Measurements from ENCODE around the gene FGD2.

The FGD2 gene

GRCh38 chr6:37025621-37026466, 20.4 kb downstream of the FGD2 start:
- peaks cover 0 to 3% (median 0%) of the 10 kb centered on the region in 5 donors for H3K9me3 ChIP-seq (ENCODE audit: control insufficient read depth in 5 of 5, low read length in 5 of 5)
- no peaks in the 10 kb centered on the region for H3K27me3 ChIP-seq (ENCODE audit: control insufficient read depth in 5 of 5, insufficient read depth in 4 of 5, low read length in 5 of 5)
- no peak overlapping the region for H3K4me3 ChIP-seq (ENCODE audit: low read depth in 1 of 5, low read length in 5 of 5)
- H3K36me3 ChIP-seq (ENCODE audit: control insufficient read depth in 5 of 5, insufficient read depth in 5 of 5, low read length in 5 of 5), result peaks cover 0 to 44% (median 6%) of the 10 kb centered on the region in 5 donors
- no peaks in the 10 kb centered on the region for H3K4me1 ChIP-seq (ENCODE audit: control insufficient read depth in 5 of 5, insufficient read depth in 5 of 5, low read length in 5 of 5)
- no peak overlapping the region for H3K27ac ChIP-seq (ENCODE audit: low read depth, low read length)
- H3K9ac ChIP-seq (ENCODE audit: low read length in 5 of 5), result no peak overlapping the region

GRCh38 chr6:37027036-37027720, 21.7 kb downstream of the FGD2 start:
- peaks cover 0 to 3% (median 0%) of the 10 kb centered on the region in 5 donors for H3K9me3 ChIP-seq (ENCODE audit: control insufficient read depth in 5 of 5, low read length in 5 of 5)
- H3K27ac ChIP-seq (ENCODE audit: low read depth, low read length), result no peak overlapping the region
- no peak overlapping the region for H3K4me3 ChIP-seq (ENCODE audit: low read depth in 1 of 5, low read length in 5 of 5)
- H3K36me3 ChIP-seq (ENCODE audit: control insufficient read depth in 5 of 5, insufficient read depth in 5 of 5, low read length in 5 of 5), result peaks cover 0 to 43% (median 6%) of the 10 kb centered on the region in 5 donors
- H3K9ac ChIP-seq (ENCODE audit: low read length in 5 of 5), result no peak overlapping the region
- no peaks in the 10 kb centered on the region for H3K27me3 ChIP-seq (ENCODE audit: control insufficient read depth in 5 of 5, insufficient read depth in 4 of 5, low read length in 5 of 5)
- H3K4me1 ChIP-seq (ENCODE audit: control insufficient read depth in 5 of 5, insufficient read depth in 5 of 5, low read length in 5 of 5), result no peaks in the 10 kb centered on the region

GRCh38 chr6:37027811-37028469, 22.5 kb downstream of the FGD2 start:
- no peak overlapping the region for H3K27ac ChIP-seq (ENCODE audit: low read depth, low read length)
- H3K9ac ChIP-seq (ENCODE audit: low read length in 5 of 5), result no peak overlapping the region
- H3K27me3 ChIP-seq (ENCODE audit: control insufficient read depth in 5 of 5, insufficient read depth in 4 of 5, low read length in 5 of 5), result no peaks in the 10 kb centered on the region
- H3K4me1 ChIP-seq (ENCODE audit: control insufficient read depth in 5 of 5, insufficient read depth in 5 of 5, low read length in 5 of 5), result no peaks in the 10 kb centered on the region
- peaks cover 0 to 3% (median 0%) of the 10 kb centered on the region in 5 donors for H3K9me3 ChIP-seq (ENCODE audit: control insufficient read depth in 5 of 5, low read length in 5 of 5)
- H3K4me3 ChIP-seq (ENCODE audit: low read depth in 1 of 5, low read length in 5 of 5), result no peak overlapping the region
- H3K36me3 ChIP-seq (ENCODE audit: control insufficient read depth in 5 of 5, insufficient read depth in 5 of 5, low read length in 5 of 5), result peaks cover 0 to 38% (median 6%) of the 10 kb centered on the region in 5 donors

DNA sequence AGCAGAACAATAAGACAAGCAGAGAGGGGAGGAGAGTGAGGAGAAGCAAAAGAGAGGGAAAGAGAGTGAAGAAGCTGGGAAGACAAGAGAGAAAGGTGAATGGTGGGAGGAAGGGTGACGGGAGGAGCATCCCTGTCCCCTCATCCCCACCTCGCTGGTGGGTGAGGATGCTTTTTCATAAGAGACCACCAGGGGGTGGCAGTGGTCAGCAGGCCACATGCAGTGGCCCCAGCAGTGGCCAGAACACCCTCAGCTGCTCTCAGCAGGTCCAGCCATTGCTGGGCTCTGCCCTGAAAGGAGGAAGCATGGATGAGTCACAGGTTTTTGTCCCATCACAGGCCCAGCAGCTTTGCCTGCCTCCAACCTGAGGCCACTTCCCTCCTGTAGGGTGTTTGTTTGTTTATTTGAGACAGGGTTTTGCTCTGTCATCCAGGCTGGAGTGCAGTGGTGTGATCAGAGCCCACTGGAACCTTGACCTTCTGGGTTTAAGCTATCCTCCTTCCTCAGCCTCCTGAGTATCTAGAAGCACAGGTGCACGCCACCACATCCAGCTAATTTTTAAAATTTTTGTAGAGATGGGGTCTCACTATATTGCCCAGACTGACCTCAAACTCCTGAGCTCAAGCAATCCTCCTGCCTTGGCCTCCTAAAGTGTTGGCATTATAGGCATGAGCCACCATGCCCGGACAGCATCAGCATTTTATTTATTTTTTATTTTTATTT, 24.0 kb downstream of the FGD2 start:
- no peak overlapping the region for H3K27ac ChIP-seq (ENCODE audit: low read depth, low read length)
- H3K9ac ChIP-seq (ENCODE audit: low read length in 5 of 5), result no peak overlapping the region
- no peaks in the 10 kb centered on the region for H3K4me1 ChIP-seq (ENCODE audit: control insufficient read depth in 5 of 5, insufficient read depth in 5 of 5, low read length in 5 of 5)
- no peak overlapping the region for H3K4me3 ChIP-seq (ENCODE audit: low read depth in 1 of 5, low read length in 5 of 5)
- H3K27me3 ChIP-seq (ENCODE audit: control insufficient read depth in 5 of 5, insufficient read depth in 4 of 5, low read length in 5 of 5), result no peaks in the 10 kb centered on the region
- H3K9me3 ChIP-seq (ENCODE audit: control insufficient read depth in 5 of 5, low read length in 5 of 5), result peaks cover 0 to 3% (median 0%) of the 10 kb centered on the region in 5 donors
- peaks cover 0 to 36% (median 5%) of the 10 kb centered on the region in 5 donors for H3K36me3 ChIP-seq (ENCODE audit: control insufficient read depth in 5 of 5, insufficient read depth in 5 of 5, low read length in 5 of 5)

- Histone ChIP-seq H3K27ac (ENCODE audit: low read depth, low read length) (no peak overlapping the region), H3K36me3 (ENCODE audit: control insufficient read depth in 5 of 5, insufficient read depth in 5 of 5, low read length in 5 of 5) (peaks cover 0 to 26% (median 5%) of the 10 kb centered on the region in 5 donors), H3K4me3 (ENCODE audit: low read depth in 1 of 5, low read length in 5 of 5) (no peak overlapping the region), H3K9me3 (ENCODE audit: control insufficient read depth in 5 of 5, low read length in 5 of 5) (peaks cover 0 to 3% (median 0%) of the 10 kb centered on the region in 5 donors), H3K27me3 (ENCODE audit: control insufficient read depth in 5 of 5, insufficient read depth in 4 of 5, low read length in 5 of 5) (no peaks in the 10 kb centered on the region), H3K9ac (ENCODE audit: low read length in 5 of 5) (no peak overlapping the region), H3K4me1 (ENCODE audit: control insufficient read depth in 5 of 5, insufficient read depth in 5 of 5, low read length in 5 of 5) (no peaks in the 10 kb centered on the region)
These were observed 25.1 kb downstream of the FGD2 start for GRCh38 chr6:37030599-37030998.

DNA sequence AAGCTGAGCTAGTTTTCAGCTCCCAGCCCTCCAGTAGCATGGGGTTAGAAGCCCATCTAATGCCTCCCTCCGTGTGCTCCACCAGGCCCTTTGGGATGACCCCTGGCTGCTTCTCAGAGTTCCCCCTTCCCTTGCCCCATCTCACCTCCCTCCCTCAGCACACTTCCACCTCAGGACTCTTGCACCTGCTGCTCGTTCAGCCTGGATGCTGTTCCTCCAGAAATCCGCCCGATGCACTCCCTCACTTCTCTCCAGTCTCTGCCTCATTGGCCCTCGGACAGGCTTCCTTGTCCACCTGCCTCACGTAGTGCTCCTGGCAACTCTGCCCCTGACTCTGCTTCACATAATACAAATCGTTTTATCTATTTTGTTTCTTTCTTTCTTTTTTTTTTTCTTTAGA, 26.8 kb downstream of the FGD2 start:
- Histone ChIP-seq H3K36me3 (ENCODE audit: control insufficient read depth in 5 of 5, insufficient read depth in 5 of 5, low read length in 5 of 5) (peaks cover 0 to 16% (median 5%) of the 10 kb centered on the region in 5 donors), H3K4me1 (ENCODE audit: control insufficient read depth in 5 of 5, insufficient read depth in 5 of 5, low read length in 5 of 5) (no peaks in the 10 kb centered on the region), H3K27ac (ENCODE audit: low read depth, low read length) (no peak overlapping the region), H3K9me3 (ENCODE audit: control insufficient read depth in 5 of 5, low read length in 5 of 5) (peaks cover 0 to 3% (median 0%) of the 10 kb centered on the region in 5 donors), H3K9ac (ENCODE audit: low read length in 5 of 5) (no peak overlapping the region), H3K4me3 (ENCODE audit: low read depth in 1 of 5, low read length in 5 of 5) (no peak overlapping the region), H3K27me3 (ENCODE audit: control insufficient read depth in 5 of 5, insufficient read depth in 4 of 5, low read length in 5 of 5) (no peaks in the 10 kb centered on the region)

- Histone ChIP-seq H3K4me1 (ENCODE audit: control insufficient read depth in 5 of 5, insufficient read depth in 5 of 5, low read length in 5 of 5) (peaks cover 0 to 2% (median 0%) of the 10 kb centered on the region in 5 donors), H3K9me3 (ENCODE audit: control insufficient read depth in 5 of 5, low read length in 5 of 5) (peaks cover 0 to 3% (median 0%) of the 10 kb centered on the region in 5 donors), H3K27ac (ENCODE audit: low read depth, low read length) (no peak overlapping the region), H3K4me3 (ENCODE audit: low read depth in 1 of 5, low read length in 5 of 5) (no peak overlapping the region), H3K36me3 (ENCODE audit: control insufficient read depth in 5 of 5, insufficient read depth in 5 of 5, low read length in 5 of 5) (peaks cover 0 to 7% (median 0%) of the 10 kb centered on the region in 5 donors), H3K27me3 (ENCODE audit: control insufficient read depth in 5 of 5, insufficient read depth in 4 of 5, low read length in 5 of 5) (no peaks in the 10 kb centered on the region), H3K9ac (ENCODE audit: low read length in 5 of 5) (no peak overlapping the region)
These were observed 27.8 kb downstream of the FGD2 start for GRCh38 chr6:37033255-37033654.

- Histone ChIP-seq H3K9ac (ENCODE audit: low read length in 5 of 5) (no peak overlapping the region), H3K4me1 (ENCODE audit: control insufficient read depth in 5 of 5, insufficient read depth in 5 of 5, low read length in 5 of 5) (peaks cover 0 to 8% (median 3%) of the 10 kb centered on the region in 5 donors), H3K27ac (ENCODE audit: low read depth, low read length) (no peak overlapping the region), H3K36me3 (ENCODE audit: control insufficient read depth in 5 of 5, insufficient read depth in 5 of 5, low read length in 5 of 5) (peaks cover 0 to 7% (median 0%) of the 10 kb centered on the region in 5 donors), H3K4me3 (ENCODE audit: low read depth in 1 of 5, low read length in 5 of 5) (no peak overlapping the region), H3K27me3 (ENCODE audit: control insufficient read depth in 5 of 5, insufficient read depth in 4 of 5, low read length in 5 of 5) (no peaks in the 10 kb centered on the region), H3K9me3 (ENCODE audit: control insufficient read depth in 5 of 5, low read length in 5 of 5) (peaks cover 0 to 3% (median 0%) of the 10 kb centered on the region in 5 donors)
These were observed 28.7 kb downstream of the FGD2 start for GRCh38 chr6:37033819-37034795.

- Histone ChIP-seq H3K9ac (ENCODE audit: low read length in 5 of 5) (no peak overlapping the region), H3K9me3 (ENCODE audit: control insufficient read depth in 5 of 5, low read length in 5 of 5) (no peaks in the 10 kb centered on the region)
These were observed 30.7 kb downstream of the FGD2 start for GRCh38 chr6:37036146-37036545.

More at GRCh38 chr6:37036146-37036545, 30.7 kb downstream of the FGD2 start:
- Histone ChIP-seq H3K4me3 (ENCODE audit: low read depth in 1 of 5, low read length in 5 of 5) (no peak overlapping the region), H3K27ac (ENCODE audit: low read depth, low read length) (no peak overlapping the region), H3K36me3 (ENCODE audit: control insufficient read depth in 5 of 5, insufficient read depth in 5 of 5, low read length in 5 of 5) (peaks cover 0 to 7% (median 0%) of the 10 kb centered on the region in 5 donors), H3K4me1 (ENCODE audit: control insufficient read depth in 5 of 5, insufficient read depth in 5 of 5, low read length in 5 of 5) (peaks cover 0 to 8% (median 3%) of the 10 kb centered on the region in 5 donors), H3K27me3 (ENCODE audit: control insufficient read depth in 5 of 5, insufficient read depth in 4 of 5, low read length in 5 of 5) (no peaks in the 10 kb centered on the region)

All from subcutaneous abdominal adipose tissue (tissue), 5 donors.